ENCODE data around the gene SHMT2.

SHMT2 gene

GRCh38 chr12:57241402-57242310 lies 12.1 kb downstream of the SHMT2 start:
- DNase-seq = no peak

- no peak for DNase-seq
Observed at GRCh38 chr12:57242329-57242690, 12.8 kb downstream of the SHMT2 start.

GRCh38 chr12:57242691-57243454 lies 13.4 kb downstream of the SHMT2 start:
- DNase-seq = peak; percentile 85

GRCh38 chr12:57243521-57244311 lies 14.2 kb downstream of the SHMT2 start:
- peak; percentile 99 for DNase-seq

GRCh38 chr12:57244312-57244696 lies 14.8 kb downstream of the SHMT2 start:
- no peak for DNase-seq

GRCh38 chr12:57247041-57247440 lies 17.5 kb downstream of the SHMT2 start:
- DNase-seq = no peak

- no peak for DNase-seq
Observed at GRCh38 chr12:57248934-57249742, 19.6 kb downstream of the SHMT2 start.

- no peak for DNase-seq
Observed at GRCh38 chr12:57250541-57250940, 21.0 kb downstream of the SHMT2 start.

- no peak for DNase-seq
Observed at GRCh38 chr12:57250956-57251355, 21.4 kb downstream of the SHMT2 start, which contains the start of gene STAC3. STAC3 (minus strand) TSS chr12:57251187; CDS start chr12:57249636, 1,551 bp downstream.

GRCh38 chr12:57254506-57255280 lies 25.2 kb downstream of the SHMT2 start:
- DNase-seq = no peak

- DNase-seq = no peak
Observed at GRCh38 chr12:57255916-57256315, 26.4 kb downstream of the SHMT2 start.

- no peak for DNase-seq
Observed at GRCh38 chr12:57258977-57259970, 29.8 kb downstream of the SHMT2 start.

GRCh38 chr12:57260366-57260765 lies 30.9 kb downstream of the SHMT2 start:
- no peak for DNase-seq

- DNase-seq = no peak
Observed at GRCh38 chr12:57261428-57261865, 31.9 kb downstream of the SHMT2 start.

- DNase-seq = no peak
Observed at GRCh38 chr12:57262126-57262822, 32.8 kb downstream of the SHMT2 start.

- DNase-seq = no peak
Observed at GRCh38 chr12:57263096-57263495, 33.6 kb downstream of the SHMT2 start.

- no peak for DNase-seq
Observed at GRCh38 chr12:57266681-57267080, 37.2 kb downstream of the SHMT2 start.

- DNase-seq = no peak
Observed at GRCh38 chr12:57268264-57268663, 38.8 kb downstream of the SHMT2 start.

- no peak for DNase-seq
Observed at GRCh38 chr12:57270966-57271470, 41.5 kb downstream of the SHMT2 start.

All from GOT3 (cell line).